ENCODE results near the gene TXNL4B. TPM values are rescaled to one million over a fixed set of nuclear protein-coding genes. Genes with fewer than 3 reads are reported as not detected.

The TXNL4B gene
- total and polyA plus RNA-seq, 9 of the 15 experiments (the other 6 are each of a cell fraction or from before 2014, with no cell fraction given) = 11.9 to 38.0 (median 22.3) TPM

DNA sequence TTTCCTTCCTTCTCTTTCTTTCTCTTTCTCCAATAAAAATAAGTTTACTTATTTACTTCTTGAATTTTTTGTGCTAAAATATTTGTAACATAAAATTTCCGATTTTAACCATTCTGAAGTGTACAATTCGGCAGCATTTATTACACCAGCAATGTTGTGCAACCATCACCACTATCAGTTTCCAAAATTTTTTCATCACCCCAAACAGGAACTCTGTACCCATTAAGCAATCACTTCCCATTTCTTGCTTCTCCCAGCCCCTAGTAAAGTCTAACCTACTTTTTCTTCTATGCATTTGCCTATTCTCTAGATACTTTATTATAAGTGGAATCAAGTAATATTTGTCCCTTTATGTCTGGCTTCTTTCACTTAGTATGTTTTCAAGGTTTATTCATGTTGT is 41.6 kb downstream of the TXNL4B start:
- Histone ChIP-seq H3K27me3 (ENCODE audit: control insufficient read depth in 2 of 2, insufficient read depth in 2 of 2, low read length in 2 of 2) (peaks cover 11 to 13% of the 10 kb centered on the region in 2 experiments; a peak in 4 of 5 replicates), H3K4me2 (ENCODE audit: insufficient read depth, low read length) (no peak overlapping the region), H4K20me1 (replicated peaks; ENCODE audit: control insufficient read depth, insufficient read depth, low read length) (0 out of 2 replicates have a peak, but pooled peaks cover 4% of the 10 kb centered on the region), H3K4me3 (no peak overlapping the region), H3K4me1 (replicated peaks in 1 of 2; ENCODE audit: control insufficient read depth in 2 of 2, insufficient read depth in 2 of 2, low read length in 2 of 2) (no peaks in the 10 kb centered on the region), H2AFZ (ENCODE audit: low read depth, low read length) (no peak overlapping the region), H3K36me3 (ENCODE audit: control insufficient read depth, insufficient read depth, low read length) (no peaks in the 10 kb centered on the region), H3K79me2 (ENCODE audit: control insufficient read depth, insufficient read depth, low read length) (no peaks in the 10 kb centered on the region), H3K9ac (ENCODE audit: insufficient read depth in 1 of 2, low read depth in 2 of 2, low read length in 2 of 2) (no peak overlapping the region), H3K9me1 (ENCODE audit: control insufficient read depth, insufficient read depth, low read length) (no peaks in the 10 kb centered on the region), H3K27ac (ENCODE audit: extremely low read depth, low read depth, low read length) (no peak overlapping the region), H3K9me3 (replicated peaks; ENCODE audit: control insufficient read depth, insufficient read depth, low read depth, low read length) (no peaks in the 10 kb centered on the region)
- ChIA-PET CTCF (ENCODE audit: low intra/inter-chr PET ratio) (no interaction called here), POLR2A (no interaction called here)
- no peak for FAIRE-seq
- TF ChIP-seq PML (IDR thresholded peaks at IDR 0.05; ENCODE audit: low read length) (no peak), PCBP1 (IDR thresholded peaks at IDR 0.05; ENCODE audit: low read depth, low read length, poor library complexity, severe bottlenecking) (no peak), PCBP2 (IDR thresholded peaks at IDR 0.05; ENCODE audit: low read depth, low read length, poor library complexity, severe bottlenecking) (no peak), CEBPG (CRISPR knock-in tag; IDR thresholded peaks at IDR 0.05) (no peak), CEBPG (tag; conservative IDR thresholded peaks at IDR 0.05 in 1 of 2, IDR thresholded peaks at IDR 0.05 in 1 of 2) (peak; percentile 24 to 55; a peak in 2 of 4 replicates), CEBPB (tag; IDR thresholded peaks at IDR 0.05) (peak; percentile 72)
- TF ChIP-seq, protein P1, sequence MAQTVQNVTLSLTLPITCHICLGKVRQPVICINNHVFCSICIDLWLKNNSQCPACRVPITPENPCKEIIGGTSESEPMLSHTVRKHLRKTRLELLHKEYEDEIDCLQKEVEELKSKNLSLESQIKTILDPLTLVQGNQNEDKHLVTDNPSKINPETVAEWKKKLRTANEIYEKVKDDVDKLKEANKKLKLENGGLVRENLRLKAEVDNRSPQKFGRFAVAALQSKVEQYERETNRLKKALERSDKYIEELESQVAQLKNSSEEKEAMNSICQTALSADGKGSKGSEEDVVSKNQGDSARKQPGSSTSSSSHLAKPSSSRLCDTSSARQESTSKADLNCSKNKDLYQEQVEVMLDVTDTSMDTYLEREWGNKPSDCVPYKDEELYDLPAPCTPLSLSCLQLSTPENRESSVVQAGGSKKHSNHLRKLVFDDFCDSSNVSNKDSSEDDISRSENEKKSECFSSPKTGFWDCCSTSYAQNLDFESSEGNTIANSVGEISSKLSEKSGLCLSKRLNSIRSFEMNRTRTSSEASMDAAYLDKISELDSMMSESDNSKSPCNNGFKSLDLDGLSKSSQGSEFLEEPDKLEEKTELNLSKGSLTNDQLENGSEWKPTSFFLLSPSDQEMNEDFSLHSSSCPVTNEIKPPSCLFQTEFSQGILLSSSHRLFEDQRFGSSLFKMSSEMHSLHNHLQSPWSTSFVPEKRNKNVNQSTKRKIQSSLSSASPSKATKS (CRISPR knock-in tag; IDR thresholded peaks at IDR 0.05) = no peak
- intact Hi-C loops (cut with micrococcal nuclease) = no loop called here
- ATAC-seq = no peak
- in situ Hi-C loops (cut with MboI) = no loop called here
- BruUV-seq (replicated peaks) = no TSS peak
- 0% methylated on average over 2 of the region's 2 CpGs for whole genome bisulfite sequencing (ENCODE audit: insufficient coverage, low coverage, missing lambda C conversion rate)
- DNase-seq (ENCODE audit: extremely low read depth in 1 of 4, low spot score in 3 of 4) = no peak
